Stimulated activated CD8-positive, alpha-beta memory T cell treated with anti-CD3 and anti-CD28 coated beads, Interleukin-7, amount 100 ng/mL, for 48 hours (primary cell): Measurements from ENCODE around the gene RGMA.
"Not testable (repeated sequence)": the region's sequence is repeated elsewhere in the genome, so short reads cannot be mapped to it uniquely, and the experiment has no call there.

ENCODE experiments used
- DNase-seq, 2 donors: peaks; one replicate each; pipeline ENCODE4 v3.0.0-alpha.2; 2020; ENCODE audit warnings: low read depth in 1 of 2; ENCODE audit errors: extremely low read depth in 1 of 2

RGMA gene

DNA sequence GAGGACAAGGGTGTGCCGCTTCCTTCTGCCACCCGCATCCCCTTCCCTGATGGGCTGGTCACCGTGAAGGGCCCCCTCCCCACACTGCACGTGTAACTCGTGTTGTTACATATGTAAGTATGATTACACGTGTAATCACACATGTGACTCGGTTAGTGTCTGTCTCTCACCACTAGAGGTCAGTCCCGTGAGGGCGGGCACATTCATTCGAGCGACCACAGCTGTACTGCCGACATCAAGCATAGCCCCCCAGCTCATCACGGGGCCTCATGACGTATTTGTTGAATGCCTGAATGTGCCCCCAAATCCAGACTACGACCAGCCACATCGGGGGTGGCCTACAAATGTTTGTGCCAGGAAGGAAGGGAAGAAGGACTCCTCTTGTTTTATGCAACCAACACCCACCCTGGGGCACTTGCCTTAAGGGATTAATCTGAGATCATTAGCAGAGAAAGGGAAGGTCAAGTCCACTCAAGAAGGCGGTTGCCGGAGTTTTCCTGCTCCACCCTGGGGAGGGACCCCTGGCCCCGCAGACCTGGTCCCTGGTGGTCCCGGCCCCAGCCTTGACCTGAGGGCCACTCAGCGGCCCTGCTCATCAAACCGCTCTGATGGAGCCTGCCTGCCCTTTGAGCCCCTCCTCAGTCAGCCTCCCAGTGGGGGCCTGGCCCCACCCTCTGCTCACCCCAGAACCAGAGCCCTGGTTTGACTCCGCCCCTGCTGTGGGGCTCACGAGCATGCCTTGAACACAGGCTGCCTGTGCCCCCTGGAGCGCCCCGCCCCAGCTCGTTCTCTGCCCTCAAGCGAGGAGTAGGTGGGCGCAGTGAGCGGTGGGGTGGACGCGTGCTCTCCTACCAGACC is 52.8 kb downstream of the RGMA start:
- DNase-seq = peak in 1 of 2 donors; percentile 24

DNA sequence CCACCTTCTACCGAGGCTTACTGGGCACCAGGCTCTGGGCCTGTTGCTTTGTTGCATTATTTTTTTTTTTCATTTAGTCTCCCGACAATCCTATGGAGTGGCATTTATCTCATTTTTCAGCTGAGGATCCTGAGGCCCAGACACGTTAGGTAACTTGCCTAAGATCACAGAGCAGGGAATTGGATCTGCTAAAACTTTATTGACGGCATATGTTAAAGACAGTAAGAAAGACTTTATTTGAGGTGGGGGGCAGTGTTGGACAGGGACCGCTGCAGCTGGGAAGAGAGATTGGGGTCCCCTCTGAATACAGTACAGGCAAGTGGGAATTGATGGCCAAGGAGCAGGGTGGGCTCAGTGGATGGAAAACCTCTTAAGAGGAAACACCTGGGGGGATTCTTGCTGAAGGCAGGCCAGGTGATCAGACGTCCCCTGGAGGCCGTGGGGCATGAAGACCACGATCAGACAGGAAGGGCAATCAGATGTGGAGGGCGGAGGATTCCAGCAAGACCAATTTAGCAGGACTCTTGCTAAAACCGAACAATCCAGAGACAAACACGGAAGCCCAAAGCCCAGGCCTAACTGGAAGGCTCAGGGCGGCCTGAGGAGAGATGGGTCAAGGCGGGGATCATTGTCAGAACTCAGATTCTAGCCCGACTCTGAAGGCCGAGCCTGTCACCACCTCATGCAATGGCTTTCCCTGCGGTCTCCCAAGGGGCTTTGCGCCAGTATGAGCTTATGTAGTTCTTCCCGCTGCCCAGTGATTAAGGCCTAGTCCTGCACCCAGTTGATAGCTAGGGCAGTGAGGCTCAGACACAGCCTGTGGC is 53.7 kb downstream of the RGMA start:
- no peak for DNase-seq

DNA sequence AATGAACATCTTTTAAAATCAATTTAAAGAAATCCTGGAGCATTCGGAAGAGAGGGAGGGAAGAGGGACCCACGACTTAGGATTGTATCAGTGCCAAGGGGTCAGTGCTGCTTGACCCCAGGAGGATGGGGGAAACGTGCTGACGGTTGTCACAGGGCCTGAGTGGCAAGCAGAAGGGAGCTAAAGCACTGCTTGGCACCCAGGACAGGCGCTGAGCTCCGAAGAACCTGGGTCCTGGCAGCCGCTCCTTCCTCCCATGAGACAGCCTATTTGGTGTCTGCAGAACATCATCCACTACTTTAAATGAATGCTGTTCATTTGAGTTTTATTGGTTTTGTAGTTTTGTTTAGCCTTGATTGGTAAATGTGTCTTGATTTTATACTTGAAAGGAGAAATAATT is 54.5 kb downstream of the RGMA start:
- DNase-seq = no peak

- DNase-seq = no peak
Measured at GRCh38 chr15:93033434-93034045, 55.5 kb downstream of the RGMA start.

DNA sequence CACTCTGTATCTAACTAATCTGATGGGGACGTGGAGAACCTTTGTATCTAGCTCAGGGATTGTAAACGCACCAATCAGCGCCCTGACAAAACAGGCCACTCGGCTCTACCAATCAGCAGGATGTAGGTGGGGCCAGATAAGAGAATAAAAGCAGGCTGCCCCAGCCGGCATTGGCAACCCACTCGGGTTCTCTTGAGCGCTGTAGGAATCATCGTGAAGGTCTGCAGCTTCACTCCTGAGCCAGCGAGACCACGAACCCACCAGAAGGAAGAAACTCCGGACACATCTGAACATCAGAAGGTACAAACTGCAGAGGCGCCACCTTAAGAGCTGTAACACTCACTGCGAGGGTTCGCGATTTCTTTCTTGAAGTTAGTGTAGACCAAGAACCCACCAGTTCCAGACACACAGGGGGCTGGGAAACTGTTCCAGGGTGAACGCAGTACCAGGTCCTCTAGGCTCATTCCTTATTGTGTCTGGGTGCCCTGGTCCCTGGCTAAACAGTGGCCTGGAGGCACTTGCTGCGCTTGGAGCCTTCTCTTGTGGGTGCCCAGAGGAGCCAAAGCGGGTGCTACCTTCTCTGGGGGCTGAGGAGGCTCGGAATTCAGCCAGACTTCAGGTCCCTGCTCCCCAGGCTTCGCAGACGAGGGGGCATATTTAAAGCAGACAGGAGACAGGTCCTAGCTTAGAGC is 56.4 kb downstream of the RGMA start:
- DNase-seq = not testable (repeated sequence)

DNA sequence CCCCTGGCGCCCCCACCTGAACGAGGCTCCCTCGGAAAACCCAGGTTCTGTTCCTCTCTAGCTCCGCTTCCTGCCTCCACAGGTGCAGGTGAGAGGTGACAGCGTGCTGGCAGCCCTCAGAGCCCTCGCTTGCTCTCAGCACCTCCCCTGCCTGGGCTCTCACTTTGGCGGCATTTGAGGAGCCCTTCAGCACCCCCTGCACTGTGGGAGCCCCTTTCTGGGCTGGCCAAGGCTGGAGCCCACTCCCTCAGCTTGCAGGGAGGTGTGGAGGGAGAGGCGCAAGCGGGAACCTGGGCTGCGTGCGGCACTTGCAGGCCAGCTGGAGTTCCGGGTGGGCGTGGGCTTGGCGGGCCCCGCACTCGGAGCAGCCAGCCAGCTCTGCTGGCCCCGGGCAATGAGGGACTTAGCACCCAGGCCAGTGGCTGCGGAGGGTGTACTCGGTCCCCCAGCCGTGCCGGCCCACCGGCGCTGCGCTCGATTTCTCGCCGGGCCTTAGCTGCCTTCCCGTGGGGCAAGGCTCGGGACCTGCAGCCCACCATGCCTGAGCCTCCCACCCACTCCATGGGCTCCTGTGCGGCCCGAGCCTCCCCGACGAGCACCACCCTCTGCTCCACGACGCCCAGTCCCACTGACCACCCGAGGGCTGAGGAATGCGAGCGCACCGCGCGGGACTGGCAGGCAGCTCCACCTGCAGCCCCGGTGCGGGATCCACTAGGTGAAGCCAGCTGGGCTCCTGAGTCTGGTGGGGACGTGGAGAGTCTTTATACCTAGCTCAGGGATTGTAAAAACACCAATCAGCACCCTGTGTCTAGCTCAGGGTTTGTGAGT is 57.2 kb downstream of the RGMA start:
- not testable (repeated sequence) for DNase-seq

DNA sequence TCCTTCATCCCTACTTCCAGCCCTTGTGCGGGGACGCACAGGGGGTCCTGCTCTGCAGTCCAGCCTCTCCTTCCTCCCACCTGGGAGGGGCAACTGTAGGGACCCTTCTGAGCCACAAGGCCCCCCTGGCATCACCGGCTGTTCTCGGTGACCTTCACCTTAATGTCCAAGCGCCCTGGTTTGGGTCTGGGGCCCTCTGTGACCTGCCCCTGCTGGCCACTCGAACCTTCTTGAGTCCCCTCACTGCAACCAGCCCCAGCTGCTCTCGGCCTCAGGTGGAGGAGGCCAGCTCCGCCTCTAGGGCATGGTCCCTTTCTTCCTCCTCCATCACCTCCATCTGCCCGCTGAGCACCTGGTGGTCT is 57.9 kb downstream of the RGMA start:
- no peak for DNase-seq

DNA sequence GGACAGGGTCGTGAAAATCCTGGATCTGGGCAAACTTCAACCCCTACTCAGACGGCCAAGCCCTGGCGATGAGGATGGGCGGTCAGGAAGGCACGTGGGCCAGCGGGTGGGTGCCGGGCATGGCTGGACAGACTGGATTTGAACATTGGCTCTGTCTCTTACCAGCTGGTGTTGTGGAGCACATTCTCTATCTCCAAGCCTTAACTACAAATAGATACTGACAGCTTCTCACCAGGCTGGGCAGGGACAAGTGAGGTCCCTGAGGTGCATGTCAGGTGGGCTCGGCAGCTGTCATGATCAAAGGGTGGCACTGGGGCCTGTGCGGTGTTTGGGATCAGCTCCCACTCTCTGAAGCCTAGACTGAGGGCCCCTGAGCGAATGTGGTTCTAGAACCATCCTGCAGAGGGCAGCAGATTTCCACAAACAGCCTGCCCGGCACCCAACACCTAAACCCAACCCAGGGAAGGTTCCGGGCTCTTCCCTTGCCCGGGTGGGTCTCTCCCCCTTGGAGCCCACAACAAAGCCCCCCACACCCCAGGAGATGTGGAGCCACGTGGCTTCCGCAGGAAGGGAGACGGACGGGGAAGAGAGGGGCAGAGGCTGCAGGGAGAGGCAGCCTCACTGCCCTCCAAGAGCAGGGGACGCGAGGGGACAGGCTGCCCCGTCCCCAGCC is 58.4 kb downstream of the RGMA start:
- peak; percentile 20 to 24 for DNase-seq

DNA sequence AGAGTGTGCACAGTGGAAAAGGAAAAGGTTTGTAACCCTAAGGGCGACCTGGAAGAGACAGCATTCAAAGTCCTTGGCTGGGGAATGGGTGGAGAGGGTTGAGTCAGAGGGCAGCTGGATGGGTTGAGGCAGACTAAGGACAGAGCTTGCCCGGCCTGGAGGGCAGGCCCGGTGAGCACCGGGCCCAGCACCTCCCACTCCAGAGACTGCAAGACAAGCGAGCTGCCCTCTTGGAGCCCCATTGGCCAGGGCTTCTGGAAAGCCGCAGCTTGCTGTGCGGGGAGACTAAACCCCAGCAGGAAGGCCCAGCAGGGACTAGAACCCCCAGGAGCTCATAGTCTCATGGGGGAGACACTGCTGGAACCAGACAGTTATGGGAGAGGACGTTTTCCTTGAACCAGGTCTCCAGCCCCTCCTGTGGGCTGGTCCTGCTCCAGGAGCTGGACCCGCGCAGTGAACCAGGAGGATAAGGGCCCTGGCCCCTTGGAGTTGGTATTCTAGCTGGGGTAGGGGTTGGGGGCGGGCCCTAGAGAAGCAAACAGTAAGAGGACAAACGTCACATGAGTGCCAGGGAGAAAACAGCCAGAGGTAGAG is 59.1 kb downstream of the RGMA start:
- DNase-seq = no peak

DNA sequence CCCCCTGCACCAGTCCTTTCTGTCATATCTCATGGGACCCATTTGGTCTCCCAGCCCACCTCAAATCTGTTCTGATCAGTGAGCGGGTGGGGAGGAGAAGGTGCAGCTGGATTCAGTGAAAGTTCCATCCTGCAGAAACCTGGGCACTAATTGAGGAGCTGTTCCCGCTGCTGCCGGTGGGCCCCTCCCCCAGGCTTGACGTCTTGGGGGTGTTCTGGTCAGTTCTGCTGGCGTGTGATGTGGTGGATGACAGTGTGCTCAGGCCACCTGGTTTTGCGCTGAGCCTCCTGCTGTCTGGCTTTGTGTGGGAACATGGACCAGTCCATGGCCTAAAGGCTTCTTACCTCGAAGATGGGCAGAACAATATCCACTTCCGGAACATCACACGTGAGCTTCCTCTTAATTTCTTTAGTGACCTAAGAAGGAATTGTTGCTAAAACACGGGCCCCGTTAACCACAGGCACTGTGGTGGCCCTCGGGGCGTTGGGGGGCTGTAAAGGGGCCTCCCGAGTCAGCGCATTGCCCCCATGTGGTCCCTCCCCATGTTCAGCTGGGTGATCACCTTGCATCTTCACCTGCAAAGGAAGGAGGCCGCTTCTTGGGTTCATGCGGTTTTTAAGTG is 59.7 kb downstream of the RGMA start:
- DNase-seq = no peak

GRCh38 chr15:93028632-93029213 is 60.3 kb downstream of the RGMA start:
- no peak for DNase-seq

- no peak for DNase-seq
Measured at GRCh38 chr15:93028111-93028631, 60.8 kb downstream of the RGMA start.

- no peak for DNase-seq
Measured at GRCh38 chr15:93027413-93027812, 61.6 kb downstream of the RGMA start.

GRCh38 chr15:93026380-93026817 is 62.6 kb downstream of the RGMA start:
- no peak for DNase-seq

DNA sequence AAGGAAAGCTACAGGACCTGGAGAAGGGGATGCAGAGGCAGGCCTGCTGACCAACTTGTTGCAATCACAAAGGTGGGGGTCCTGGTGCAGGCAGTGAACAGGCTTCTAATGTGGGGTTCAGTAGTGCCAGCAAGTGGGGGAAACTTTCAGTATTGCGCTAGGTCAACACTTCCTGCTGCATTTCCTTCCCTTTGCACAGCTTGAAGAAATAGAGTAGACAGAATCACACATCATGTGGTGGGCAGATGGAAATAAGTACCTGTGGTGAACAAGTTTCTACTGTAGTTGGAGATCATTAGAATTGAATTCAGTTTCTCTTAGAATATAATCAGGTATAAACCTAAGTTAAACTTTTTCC is 63.4 kb downstream of the RGMA start:
- DNase-seq = no peak

DNA sequence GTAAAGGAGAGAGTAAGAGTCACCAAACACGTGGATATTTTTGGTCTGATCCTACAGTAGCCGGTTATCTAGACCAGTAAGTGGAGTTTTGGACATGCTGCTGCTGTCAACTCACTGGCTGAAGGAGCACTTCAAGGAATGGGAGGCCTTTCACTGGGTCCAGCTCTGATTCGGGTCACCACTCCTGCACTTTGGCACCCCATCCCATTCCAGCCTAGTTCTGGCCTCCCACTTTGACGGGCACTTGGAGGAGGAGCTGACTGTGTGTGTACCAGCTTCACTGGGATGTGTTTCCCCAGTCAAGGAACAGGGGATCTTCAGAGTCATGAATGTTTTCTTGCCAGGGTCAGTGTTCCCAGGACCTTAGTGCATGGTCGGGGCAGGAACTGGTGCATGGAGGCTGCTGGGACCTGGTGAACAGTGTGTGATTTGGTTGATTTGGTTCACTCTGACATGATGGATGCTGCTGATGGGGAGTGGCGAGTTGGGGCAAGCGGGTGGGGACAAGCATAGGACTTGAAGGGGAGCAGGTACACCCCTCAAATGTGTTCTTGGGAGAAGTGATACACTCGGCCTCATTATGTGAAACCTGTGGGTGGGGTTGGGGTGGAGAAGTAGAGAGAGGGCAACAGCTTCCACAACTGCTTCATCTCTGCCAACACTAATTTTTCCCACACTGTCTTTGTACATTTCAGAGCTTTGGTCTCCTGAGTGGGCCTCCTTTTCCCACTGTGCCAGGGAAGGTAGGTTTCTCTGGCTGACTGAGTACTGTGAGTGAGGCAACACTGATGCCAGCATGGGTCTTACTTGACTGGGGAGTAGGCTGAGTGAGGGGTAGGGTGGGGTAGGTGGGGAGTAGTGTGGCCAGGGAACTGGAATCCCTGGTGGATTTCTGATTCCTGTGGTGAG is 64.0 kb downstream of the RGMA start:
- no peak for DNase-seq

GRCh38 chr15:93024293-93024692 is 64.7 kb downstream of the RGMA start:
- no peak for DNase-seq
